Stimulated activated CD4-positive, alpha-beta T cell treated with anti-CD3 and anti-CD28 coated beads, Interleukin-2, amount 100 ng/mL, for 48 hours (primary cell): Measurements from ENCODE around the gene CDH5.
"Not testable (repeated sequence)": the region's sequence is repeated elsewhere in the genome, so short reads cannot be mapped to it uniquely, and the experiment has no call there.

Source experiments
- DNase-seq, 2 donors: peaks; one replicate each; pipeline ENCODE4 v3.0.0-alpha.2; 2020

Gene CDH5

GRCh38 chr16:66440970-66441369 lies 74.5 kb downstream of the CDH5 start:
- DNase-seq = no peak

- no peak for DNase-seq
Measured at GRCh38 chr16:66441586-66442375, 75.3 kb downstream of the CDH5 start.

GRCh38 chr16:66442502-66443268 lies 76.2 kb downstream of the CDH5 start:
- DNase-seq = no peak

- no peak for DNase-seq
Measured at GRCh38 chr16:66443269-66443652, 76.8 kb downstream of the CDH5 start.

GRCh38 chr16:66444049-66444481 lies 77.6 kb downstream of the CDH5 start:
- no peak for DNase-seq

- DNase-seq = no peak
Measured at GRCh38 chr16:66446737-66447136, 80.2 kb downstream of the CDH5 start.

GRCh38 chr16:66447491-66447890 lies 81.0 kb downstream of the CDH5 start:
- DNase-seq = no peak

GRCh38 chr16:66451548-66451947 lies 85.1 kb downstream of the CDH5 start:
- no peak for DNase-seq

GRCh38 chr16:66453230-66453629 lies 86.7 kb downstream of the CDH5 start:
- not testable (repeated sequence) for DNase-seq
